ENCODE results near the gene NUFIP1. TPM values are rescaled to one million over a fixed set of nuclear protein-coding genes. Genes with fewer than 3 reads are reported as not detected.

The NUFIP1 gene
- total RNA-seq, 4 donors from 2014 or later, result 3.4 to 5.3 (median 4.5) TPM

GRCh38 chr13:44936246-44936645 is 53.0 kb downstream of the NUFIP1 start:
- Histone ChIP-seq H3K36me3 (no peaks in the 10 kb centered on the region), H3K4me3 (no peak overlapping the region), H3K9me3 (no peaks in the 10 kb centered on the region), H3K27me3 (no peaks in the 10 kb centered on the region), H3K27ac (no peak overlapping the region), H3K4me1 (peaks cover 23 to 33% of the 10 kb centered on the region in 2 donors)
- in situ Hi-C loops (cut with MboI; ENCODE audit: low sequenced_read_pairs in 4 of 4) (no loop called here), intact Hi-C loops (cut with DNase I; ENCODE audit: low total_unique reads) (no loop called here)
- ATAC-seq (no peak), DNase-seq (no peak)
- TF ChIP-seq POLR2A (IDR thresholded peaks at IDR 0.05) (no peak), CTCF (IDR thresholded peaks at IDR 0.05 in 4 of 5, conservative IDR thresholded peaks at IDR 0.05 in 1 of 5) (no peak)

- ATAC-seq, result no peak
- intact Hi-C loops (cut with DNase I; ENCODE audit: low total_unique reads), result no loop called here
Measured at GRCh38 chr13:44934724-44935123, 54.5 kb downstream of the NUFIP1 start.

GRCh38 chr13:44932850-44933251 is 56.4 kb downstream of the NUFIP1 start:
- intact Hi-C loops (cut with DNase I; ENCODE audit: low total_unique reads) (no loop called here), in situ Hi-C loops (cut with MboI; ENCODE audit: low sequenced_read_pairs in 4 of 4) (no loop called here)
- no peaks in the 10 kb centered on the region for H3K9me3 ChIP-seq

More at GRCh38 chr13:44934724-44935123, 54.5 kb downstream of the NUFIP1 start:
- no peaks in the 10 kb centered on the region for H3K36me3 ChIP-seq
- H3K27ac ChIP-seq, result no peak overlapping the region
- TF ChIP-seq POLR2A (IDR thresholded peaks at IDR 0.05) (no peak), CTCF (IDR thresholded peaks at IDR 0.05 in 4 of 5, conservative IDR thresholded peaks at IDR 0.05 in 1 of 5) (no peak)
- no peak overlapping the region for H3K4me3 ChIP-seq
- no peak for DNase-seq
- no peaks in the 10 kb centered on the region for H3K27me3 ChIP-seq
- H3K9me3 ChIP-seq, result no peaks in the 10 kb centered on the region
- H3K4me1 ChIP-seq, result peaks cover 31 to 48% of the 10 kb centered on the region in 2 donors
- in situ Hi-C loops (cut with MboI; ENCODE audit: low sequenced_read_pairs in 4 of 4), result no loop called here

GRCh38 chr13:44932171-44932849 is 57.0 kb downstream of the NUFIP1 start:
- no peaks in the 10 kb centered on the region for H3K27me3 ChIP-seq
- peak overlapping the region; percentile 75 to 86 (median 82) for H3K27ac ChIP-seq
- in situ Hi-C loops (cut with MboI; ENCODE audit: low sequenced_read_pairs in 4 of 4), result no loop called here
- no peak overlapping the region for H3K4me3 ChIP-seq
- TF ChIP-seq POLR2A (IDR thresholded peaks at IDR 0.05) (no peak), CTCF (IDR thresholded peaks at IDR 0.05 in 4 of 5, conservative IDR thresholded peaks at IDR 0.05 in 1 of 5) (no peak)
- ATAC-seq (peak; percentile 25 to 38), DNase-seq (no peak)
- no peaks in the 10 kb centered on the region for H3K36me3 ChIP-seq
- intact Hi-C loops (cut with DNase I; ENCODE audit: low total_unique reads), result no loop called here
- H3K4me1 ChIP-seq, result peaks cover 39 to 49% of the 10 kb centered on the region in 2 donors
- H3K9me3 ChIP-seq, result no peaks in the 10 kb centered on the region

More at GRCh38 chr13:44932850-44933251, 56.4 kb downstream of the NUFIP1 start:
- H3K27ac ChIP-seq, result peak overlapping the region; percentile 75 to 86 (median 82)
- no peak overlapping the region for H3K4me3 ChIP-seq
- H3K27me3 ChIP-seq, result no peaks in the 10 kb centered on the region
- DNase-seq (no peak), ATAC-seq (peak; percentile 17 to 43)
- peaks cover 36 to 49% of the 10 kb centered on the region in 2 donors for H3K4me1 ChIP-seq
- H3K36me3 ChIP-seq, result no peaks in the 10 kb centered on the region
- TF ChIP-seq CTCF (IDR thresholded peaks at IDR 0.05 in 4 of 5, conservative IDR thresholded peaks at IDR 0.05 in 1 of 5), result no peak
- no peak for TF ChIP-seq POLR2A (IDR thresholded peaks at IDR 0.05)
